ENCODE measurements around the gene SGPL1. TPM values are rescaled to one million over a fixed set of nuclear protein-coding genes. Genes with fewer than 3 reads are reported as not detected.

SGPL1 gene
- total and polyA plus RNA-seq, 2 of the 8 experiments (the other 6 are each of a cell fraction or from before 2014, with no cell fraction given): 20.5 to 51.6 TPM

DNA sequence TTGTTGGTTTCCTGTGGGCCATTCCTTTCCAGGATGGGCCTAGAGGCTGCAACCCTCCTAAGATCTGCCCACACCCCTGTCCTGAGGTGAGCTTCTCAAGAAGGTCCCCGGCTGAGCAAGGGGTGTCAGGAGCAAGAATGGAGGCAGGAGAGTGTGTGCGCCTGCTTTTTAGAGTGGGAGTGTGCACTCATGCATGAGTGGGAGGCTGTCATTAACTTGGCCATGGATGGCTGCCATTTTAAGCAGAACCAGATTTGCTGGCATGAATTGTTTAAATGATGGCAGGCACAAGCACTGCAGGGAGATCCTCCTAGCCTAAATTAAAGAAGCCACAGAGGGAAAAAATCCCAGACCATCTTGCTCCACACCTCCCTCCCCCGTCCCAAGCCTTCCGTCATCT, 2.9 kb upstream of the SGPL1 start:
- no peak overlapping the region for H3K56ac ChIP-seq (replicated peaks; ENCODE audit: insufficient read length, low read depth, low read length)
- TF ChIP-seq TCF12 (IDR thresholded peaks at IDR 0.05; ENCODE audit: low read depth, low read length) (no peak), CHD1 (IDR thresholded peaks at IDR 0.05; ENCODE audit: low read depth, low read length) (no peak), SP2 (IDR thresholded peaks at IDR 0.05; ENCODE audit: low read length) (no peak), CEBPB (IDR thresholded peaks at IDR 0.05; ENCODE audit: low read depth, low read length) (no peak)

More for the DNA sequence above, 2.9 kb upstream of the SGPL1 start:
- Histone ChIP-seq H3K4me2 (ENCODE audit: insufficient read depth in 1 of 2, low read depth in 2 of 2, low read length in 2 of 2) (no peak overlapping the region), H2AFZ (ENCODE audit: low read length) (no peak overlapping the region), H4K91ac (replicated peaks; ENCODE audit: insufficient read length, low read length) (no peak overlapping the region), H2AK5ac (ENCODE audit: low read depth, low read length) (no peak overlapping the region), H3K18ac (ENCODE audit: extremely low read depth, low read length) (no peak overlapping the region), H3K27ac (ENCODE audit: low read depth, low read length) (no peak overlapping the region), H3K4ac (replicated peaks; ENCODE audit: insufficient read length, low read depth, low read length) (no peak overlapping the region), H2BK12ac (ENCODE audit: low read depth, low read length) (0 out of 2 replicates have a peak overlapping the region, but pooled peaks have one; percentile 9), H2BK15ac (ENCODE audit: low read length) (no peak overlapping the region), H2BK20ac (ENCODE audit: low read length) (no peak overlapping the region), H3K79me1 (ENCODE audit: low read depth, low read length) (no peaks in the 10 kb centered on the region), H2BK120ac (replicated peaks; ENCODE audit: low read depth, low read length) (no peak overlapping the region), H3K4me3 (ENCODE audit: extremely low read depth in 1 of 4, insufficient read depth in 2 of 4, low read depth in 3 of 4, low read length in 4 of 4) (no peak overlapping the region), H3K9ac (replicated peaks in 1 of 4; ENCODE audit: extremely low read depth in 1 of 4, low read depth in 3 of 4, low read length in 3 of 4) (no peak overlapping the region), H3K23ac (ENCODE audit: insufficient read length) (no peak overlapping the region), H3K36me3 (ENCODE audit: control insufficient read depth in 2 of 4, insufficient read depth in 4 of 4, low read length in 3 of 4) (peaks cover 0 to 5% (median 3%) of the 10 kb centered on the region in 4 experiments; a peak in 3 of 8 replicates), H3K14ac (ENCODE audit: insufficient read length) (no peak overlapping the region), H3K27me3 (replicated peaks in 1 of 4; ENCODE audit: control insufficient read depth in 3 of 4, extremely low read depth in 1 of 4, insufficient read depth in 3 of 4, low read length in 3 of 4) (no peaks in the 10 kb centered on the region; a peak in 1 of 7 replicates), H3K9me3 (ENCODE audit: insufficient read depth in 2 of 2, low read depth in 1 of 2, low read length in 1 of 2) (no peaks in the 10 kb centered on the region), H4K20me1 (replicated peaks in 1 of 2; ENCODE audit: control insufficient read depth in 1 of 2, insufficient read depth in 2 of 2, low read length in 2 of 2) (peaks cover 0 to 3% of the 10 kb centered on the region in 2 experiments), H3K23me2 (ENCODE audit: low read depth, low read length) (peaks cover 3% of the 10 kb centered on the region; the same call in 1 of the 2 replicates), H2BK5ac (ENCODE audit: low read depth, low read length) (no peak overlapping the region), H4K8ac (ENCODE audit: extremely low read depth, insufficient read depth, low read length) (no peak overlapping the region), H3K4me1 (replicated peaks in 1 of 4; ENCODE audit: control insufficient read depth in 3 of 4, insufficient read depth in 4 of 4, low read length in 3 of 4) (no peaks in the 10 kb centered on the region; a peak in 2 of 7 replicates), H4K5ac (ENCODE audit: insufficient read length, low read depth, low read length) (no peak overlapping the region), H3K79me2 (ENCODE audit: control insufficient read depth in 1 of 2, insufficient read depth in 2 of 2, low read length in 2 of 2) (peaks cover 4 to 8% of the 10 kb centered on the region in 2 experiments; a peak in 2 of 4 replicates)
- WGBS, 2 experiments (ENCODE audit: extremely low coverage in 1 of 2, insufficient coverage in 1 of 2, insufficient read length in 1 of 2, insufficient replicate concordance in 2 of 2, low coverage in 1 of 2, low lambda C conversion rate in 2 of 2, missing lambda C conversion rate in 1 of 2): 91% methylated on average over 4 of the region's 4 CpGs; no CpG with 5 or more reads in 1 of the 2 experiments
- FAIRE-seq (no peak), DNase-seq (ENCODE audit: low read depth in 1 of 2, low spot score in 2 of 2) (no peak)
- CTCF ChIA-PET (ENCODE audit: partially characterized antibody): interaction anchor here (1.0 to 1.7 kb wide), 6 partner anchors 39 to 263 kb away, joined by 3 to 4 read pairs (median 3); no protein-coding TSS in a partner anchor
- POLR2A ChIA-PET (ENCODE audit: partially characterized antibody): interaction anchor here (1.5 kb wide), 1 partner anchor 75 kb away, joined by 4 read pairs; no protein-coding TSS in a partner anchor
